GM10248 (cell line): ENCODE data around the gene PLA2G6.

ENCODE experiments used
- CTCF ChIA-PET: fragments of 300-600 bp; sonication (Branson Sonifier 250); formaldehyde crosslinking; extraction: SDS; loops from one replicate; lab custom pipeline; 2021; ENCODE audit warnings: antibody characterized with exemption; lab: Yijun Ruan, JAX
- POLR2A ChIA-PET: fragments of 350-650 bp; sonication (Branson Sonifier 250); formaldehyde crosslinking; extraction: SDS; loops from one replicate; lab custom pipeline; 2020; ENCODE audit warnings: antibody characterized with exemption; lab: Yijun Ruan, JAX
- DNase-seq: peaks from one replicate; pipeline ENCODE4 v3.0.0; 2012; ENCODE audit errors: extremely low spot score
- TF ChIP-seq, protein P1 (sequence below): IDR thresholded peaks from 2 replicates; pipeline ENCODE4 v1.5.1; 2012; ENCODE audit warnings: mild to moderate bottlenecking, low read depth; ENCODE audit errors: extremely low read depth, missing control alignments, control extremely low read depth

The PLA2G6 gene

GRCh38 chr22:38072322-38073149, 109.1 kb downstream of the PLA2G6 start:
- POLR2A ChIA-PET = interaction anchor here (0.6 kb wide), 1 partner anchor 170 kb away, joined by 5 read pairs; no protein-coding TSS in a partner anchor

GRCh38 chr22:38071421-38072321, 110.0 kb downstream of the PLA2G6 start:
- ChIA-PET CTCF (interaction anchor here (3.4 kb wide), 1 partner anchor 19 kb away, joined by 12 read pairs; no protein-coding TSS in a partner anchor), POLR2A (interaction anchor here (0.6 kb wide), 1 partner anchor 171 kb away, joined by 5 read pairs; no protein-coding TSS in a partner anchor)
- no peak for DNase-seq
- TF ChIP-seq, protein P1, sequence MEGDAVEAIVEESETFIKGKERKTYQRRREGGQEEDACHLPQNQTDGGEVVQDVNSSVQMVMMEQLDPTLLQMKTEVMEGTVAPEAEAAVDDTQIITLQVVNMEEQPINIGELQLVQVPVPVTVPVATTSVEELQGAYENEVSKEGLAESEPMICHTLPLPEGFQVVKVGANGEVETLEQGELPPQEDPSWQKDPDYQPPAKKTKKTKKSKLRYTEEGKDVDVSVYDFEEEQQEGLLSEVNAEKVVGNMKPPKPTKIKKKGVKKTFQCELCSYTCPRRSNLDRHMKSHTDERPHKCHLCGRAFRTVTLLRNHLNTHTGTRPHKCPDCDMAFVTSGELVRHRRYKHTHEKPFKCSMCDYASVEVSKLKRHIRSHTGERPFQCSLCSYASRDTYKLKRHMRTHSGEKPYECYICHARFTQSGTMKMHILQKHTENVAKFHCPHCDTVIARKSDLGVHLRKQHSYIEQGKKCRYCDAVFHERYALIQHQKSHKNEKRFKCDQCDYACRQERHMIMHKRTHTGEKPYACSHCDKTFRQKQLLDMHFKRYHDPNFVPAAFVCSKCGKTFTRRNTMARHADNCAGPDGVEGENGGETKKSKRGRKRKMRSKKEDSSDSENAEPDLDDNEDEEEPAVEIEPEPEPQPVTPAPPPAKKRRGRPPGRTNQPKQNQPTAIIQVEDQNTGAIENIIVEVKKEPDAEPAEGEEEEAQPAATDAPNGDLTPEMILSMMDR = no peak

More at GRCh38 chr22:38072322-38073149, 109.1 kb downstream of the PLA2G6 start:
- DNase-seq = no peak
- CTCF ChIA-PET = interaction anchor here (1.2 to 3.4 kb wide), 2 partner anchors 19 to 20 kb away, joined by 3 to 12 read pairs; no protein-coding TSS in a partner anchor
- TF ChIP-seq, protein P1 = no peak

DNA sequence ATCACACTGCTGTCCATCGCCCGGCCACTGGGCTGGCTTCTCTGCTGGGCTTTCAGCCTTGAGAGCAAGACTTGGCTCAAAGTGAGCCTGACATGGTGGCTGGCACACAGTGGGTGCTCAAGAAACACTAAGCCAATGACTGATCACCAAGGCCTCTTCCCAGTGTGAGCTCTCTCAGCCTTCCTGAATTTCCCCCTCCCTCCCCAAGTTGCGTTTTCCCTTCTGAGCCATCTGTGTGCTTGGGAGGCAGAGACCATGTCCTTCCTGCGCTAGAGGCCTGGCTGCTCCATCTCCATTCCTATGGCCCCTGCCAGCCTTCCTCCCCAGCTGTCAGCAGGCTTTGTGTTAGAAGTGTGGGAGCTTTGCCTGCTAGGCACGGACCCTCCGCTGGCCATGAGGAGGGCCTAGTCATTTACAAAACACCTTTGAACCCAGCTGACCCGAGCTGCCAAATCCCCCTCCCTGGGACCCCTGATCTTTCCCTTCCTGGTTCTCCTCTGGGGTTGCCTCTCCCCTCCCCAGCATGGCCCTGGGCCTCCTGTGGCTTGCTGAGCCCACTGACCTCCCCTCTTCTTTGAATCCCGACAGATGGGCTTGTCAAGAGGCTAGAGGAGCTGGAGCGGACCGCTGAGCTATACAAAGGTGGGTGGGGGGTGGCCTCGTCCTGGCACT, 111.2 kb downstream of the PLA2G6 start:
- TF ChIP-seq, protein P1 = no peak
- ChIA-PET POLR2A (no interaction called here), CTCF (interaction anchor here (1.6 kb wide), 1 partner anchor 18 kb away, joined by 5 read pairs; no protein-coding TSS in a partner anchor)
- no peak for DNase-seq

DNA sequence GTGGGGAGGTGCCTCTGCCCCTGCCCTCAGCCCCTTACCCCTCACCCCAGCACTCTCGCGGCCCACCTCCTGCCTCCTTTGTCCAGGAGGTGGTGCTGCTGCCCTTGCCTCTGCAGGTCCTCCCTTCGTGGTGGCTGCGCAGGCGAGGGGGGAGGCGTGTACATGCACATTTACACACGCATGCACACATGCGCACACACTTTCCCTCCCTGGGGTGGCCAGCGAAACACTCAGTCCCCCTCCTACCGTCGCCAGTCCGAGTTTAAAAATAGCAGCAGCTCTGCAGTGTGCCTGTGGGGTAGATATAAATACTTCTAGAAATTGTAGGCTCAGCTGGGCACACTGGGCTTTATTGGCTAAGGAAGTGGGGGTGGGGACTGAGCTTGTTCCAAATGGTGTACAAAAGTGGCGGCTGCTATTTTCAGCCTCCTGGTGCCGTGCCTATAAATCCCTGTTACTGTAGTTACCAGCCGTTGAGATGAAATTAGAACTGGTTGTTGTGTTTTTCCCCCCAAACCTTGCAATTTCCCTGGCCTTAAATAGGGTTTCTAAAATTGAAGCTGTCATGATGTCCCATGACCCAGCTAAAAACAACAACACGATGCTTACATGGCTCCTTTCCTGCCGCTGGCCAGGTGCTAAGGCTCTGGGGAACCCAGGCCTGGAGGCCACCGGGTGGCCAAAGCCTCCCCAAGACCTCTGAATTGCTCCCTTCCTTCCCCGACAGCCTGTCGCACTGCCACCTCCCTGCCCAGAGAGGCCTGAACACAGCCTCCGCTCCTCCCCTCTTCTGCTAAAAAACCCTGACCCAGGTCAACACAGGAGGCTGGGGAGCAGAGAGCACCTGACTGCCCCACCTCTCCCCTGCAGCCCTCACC, 112.0 kb downstream of the PLA2G6 start:
- POLR2A ChIA-PET = no interaction called here
- TF ChIP-seq, protein P1 = peak; percentile 31
- CTCF ChIA-PET = interaction anchor here (1.6 kb wide), 1 partner anchor 17 kb away, joined by 5 read pairs; no protein-coding TSS in a partner anchor
- DNase-seq = no peak

GRCh38 chr22:38068641-38069371, 112.8 kb downstream of the PLA2G6 start:
- CTCF ChIA-PET = interaction anchor here (1.2 to 5.2 kb wide), 3 partner anchors 11 to 502 kb away, joined by 3 to 36 read pairs (median 4); partner anchors contain the start of gene PICK1
- TF ChIP-seq, protein P1 = no peak
- POLR2A ChIA-PET = no interaction called here
- no peak for DNase-seq
